OCI-LY7 (cell line): Measurements from ENCODE around the gene CDC6.

Experiments used
- CTCF ChIP-seq: fragments of 200-600 bp; sonication (generic); conservative IDR thresholded peaks from 2 replicates; pipeline ENCODE4 v1.5.1; 2014; ENCODE audit warnings: mild to moderate bottlenecking, antibody characterized with exemption, low read length, moderate library complexity, mixed read lengths
- EZH2phosphoT487 ChIP-seq: fragments of 200-600 bp; sonication (generic); IDR thresholded peaks from 2 replicates; pipeline ENCODE4 v1.6.1; 2018; ENCODE audit warnings: low read depth, borderline replicate concordance, mild to moderate bottlenecking, mixed run types, antibody characterized with exemption, low read length, moderate library complexity, mixed read lengths

DNA sequence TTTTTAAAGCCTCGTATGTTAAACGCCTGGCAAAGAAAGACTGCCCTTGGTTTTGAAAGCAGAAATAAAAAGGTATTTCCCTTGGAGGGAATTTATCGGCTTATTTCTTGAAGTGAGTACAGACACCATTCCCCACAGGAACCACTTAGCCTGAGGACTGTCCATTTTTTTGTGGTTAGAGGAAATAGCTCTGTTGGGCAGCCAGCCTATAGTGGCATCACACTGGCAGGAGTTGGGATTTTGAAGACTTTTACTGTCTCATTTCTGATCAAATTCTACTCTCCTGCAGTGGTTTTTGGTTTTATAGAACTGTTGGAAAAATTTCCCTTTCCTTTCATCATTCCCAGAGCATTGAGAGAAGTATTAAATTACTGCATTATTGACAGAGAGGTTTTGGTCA lies 34.1 kb upstream of the CDC6 start:
- TF ChIP-seq CTCF (no peak), EZH2phosphoT487 (no peak)
